H1 (cell line): ENCODE measurements around the gene FLRT1.

Experiments used
- CHD2 ChIP-seq: IDR thresholded peaks from 2 replicates; pipeline ENCODE4 v1.6.1; 2012; ENCODE audit warnings: low read length, improper control_type of control experiment
- EGR1 ChIP-seq: IDR thresholded peaks from 2 replicates; pipeline ENCODE4 v1.6.1; 2011; ENCODE audit warnings: low read depth, low read length, borderline replicate concordance
- HDAC2 ChIP-seq, 2 experiments: fragments of 300-600 bp in 1 of 2; sonication (generic) in 1 of 2; IDR thresholded peaks; 2 replicates each; pipeline ENCODE4 v1.6.1; 2011 to 2012; ENCODE audit warnings: low read depth in 2 of 2, low read length in 2 of 2, mild to moderate bottlenecking in 2 of 2, moderate library complexity in 2 of 2, borderline replicate concordance in 1 of 2, inconsistent platforms in 1 of 2
- POLR2AphosphoS5 ChIP-seq: IDR thresholded peaks from 2 replicates; pipeline ENCODE4 v1.6.1; 2011; ENCODE audit warnings: low read depth, low read length
- RAD21 ChIP-seq, 2 experiments: IDR thresholded peaks in 1 of 2; conservative IDR thresholded peaks in 1 of 2; 2 replicates each; pipeline ENCODE4 v1.6.1; 2011; ENCODE audit warnings: low read depth in 2 of 2, low read length in 2 of 2, improper control_type of control experiment in 1 of 2, inconsistent platforms in 1 of 2, mild to moderate bottlenecking in 1 of 2, moderate library complexity in 1 of 2
- TF ChIP-seq, protein P1 (sequence below), 3 experiments: IDR thresholded peaks; 1 replicate in 2 of 3; 2 replicates in 1 of 3; pipeline versions ENCODE4 v1.5.1 to v1.6.1; 2011; ENCODE audit warnings: low read length in 3 of 3, mild to moderate bottlenecking in 3 of 3, inconsistent platforms in 2 of 3, low read depth in 1 of 3, moderate library complexity in 1 of 3; ENCODE audit not compliant: insufficient read depth in 1 of 3; ENCODE audit errors: control extremely low read depth in 1 of 3
- TF ChIP-seq, protein P2 (sequence below): IDR thresholded peaks from 2 replicates; pipeline ENCODE4 v1.6.1; 2012; ENCODE audit warnings: inconsistent platforms

- TF ChIP-seq, protein P1, sequence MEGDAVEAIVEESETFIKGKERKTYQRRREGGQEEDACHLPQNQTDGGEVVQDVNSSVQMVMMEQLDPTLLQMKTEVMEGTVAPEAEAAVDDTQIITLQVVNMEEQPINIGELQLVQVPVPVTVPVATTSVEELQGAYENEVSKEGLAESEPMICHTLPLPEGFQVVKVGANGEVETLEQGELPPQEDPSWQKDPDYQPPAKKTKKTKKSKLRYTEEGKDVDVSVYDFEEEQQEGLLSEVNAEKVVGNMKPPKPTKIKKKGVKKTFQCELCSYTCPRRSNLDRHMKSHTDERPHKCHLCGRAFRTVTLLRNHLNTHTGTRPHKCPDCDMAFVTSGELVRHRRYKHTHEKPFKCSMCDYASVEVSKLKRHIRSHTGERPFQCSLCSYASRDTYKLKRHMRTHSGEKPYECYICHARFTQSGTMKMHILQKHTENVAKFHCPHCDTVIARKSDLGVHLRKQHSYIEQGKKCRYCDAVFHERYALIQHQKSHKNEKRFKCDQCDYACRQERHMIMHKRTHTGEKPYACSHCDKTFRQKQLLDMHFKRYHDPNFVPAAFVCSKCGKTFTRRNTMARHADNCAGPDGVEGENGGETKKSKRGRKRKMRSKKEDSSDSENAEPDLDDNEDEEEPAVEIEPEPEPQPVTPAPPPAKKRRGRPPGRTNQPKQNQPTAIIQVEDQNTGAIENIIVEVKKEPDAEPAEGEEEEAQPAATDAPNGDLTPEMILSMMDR (IDR thresholded peaks at IDR 0.05; ENCODE audit: control extremely low read depth in 1 of 3, insufficient read depth in 1 of 3, low read depth in 1 of 3, low read length in 3 of 3) = no peak
- TF ChIP-seq, protein P2, sequence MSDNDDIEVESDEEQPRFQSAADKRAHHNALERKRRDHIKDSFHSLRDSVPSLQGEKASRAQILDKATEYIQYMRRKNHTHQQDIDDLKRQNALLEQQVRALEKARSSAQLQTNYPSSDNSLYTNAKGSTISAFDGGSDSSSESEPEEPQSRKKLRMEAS = no peak; the same call in 1 of the 2 replicates
- TF ChIP-seq POLR2AphosphoS5 (no peak), CHD2 (no peak), HDAC2 (IDR thresholded peaks at IDR 0.05; ENCODE audit: borderline replicate concordance in 1 of 2, low read depth in 2 of 2, low read length in 2 of 2) (no peak), EGR1 (no peak), RAD21 (IDR thresholded peaks at IDR 0.05 in 1 of 2, conservative IDR thresholded peaks at IDR 0.05 in 1 of 2; ENCODE audit: low read depth in 2 of 2, low read length in 2 of 2) (no peak)
These were observed 24.6 kb downstream of the FLRT1 start for GRCh38 chr11:64060263-64060860.
